Muscle of back (tissue), 11 donors: ENCODE results near the gene CD9. TPM values are rescaled to one million over a fixed set of nuclear protein-coding genes. Genes with fewer than 3 reads are reported as not detected.
"Not testable (repeated sequence)": the region's sequence is repeated elsewhere in the genome, so short reads cannot be mapped to it uniquely, and the experiment has no call there.

Experiments used
- DNase-seq, 3 donors: peaks; one replicate each; pipeline versions ENCODE4 v3.0.0 to v3.0.0-alpha.2; 2013
- polyA plus RNA-seq, 10 donors: library from polyadenylated mRNA; unstranded; fragments of 120-200 nt; gene quantifications; one replicate each; pipeline ENCODE4 v1.2.1, GENCODE V29; 2013; ENCODE audit not compliant: insufficient read length in 10 of 10

CD9 gene
- polyA plus RNA-seq, 10 donors = 48.6 to 102 (median 70.8) TPM

GRCh38 chr12:6195665-6196535 is 4.3 kb upstream of the CD9 start:
- DNase-seq = peak; percentile 80 to 90 (median 85)

GRCh38 chr12:6198051-6198450 is 2.1 kb upstream of the CD9 start:
- no peak for DNase-seq

DNA sequence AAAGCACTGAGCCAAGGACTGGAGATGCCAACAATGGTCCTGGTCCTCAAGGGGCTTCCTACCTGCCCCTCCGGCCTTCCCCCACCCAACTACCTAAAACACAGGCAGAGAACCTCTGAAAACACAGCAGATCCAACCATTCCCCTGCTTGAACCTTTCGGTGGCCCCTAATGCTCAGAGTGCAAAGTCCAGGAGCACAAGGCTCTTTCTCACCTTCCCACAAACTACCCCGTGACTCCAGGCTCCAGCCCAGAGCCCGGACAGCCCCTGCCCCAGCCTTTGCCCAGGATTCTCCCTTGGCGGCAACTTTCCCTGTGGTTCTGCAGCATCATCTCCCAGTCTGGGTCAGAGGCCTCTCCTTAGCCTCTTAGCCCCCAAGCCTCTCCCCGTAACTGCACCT is 1.6 kb upstream of the CD9 start:
- DNase-seq = no peak

GRCh38 chr12:6198985-6199530 is 1.1 kb upstream of the CD9 start:
- no peak for DNase-seq

DNA sequence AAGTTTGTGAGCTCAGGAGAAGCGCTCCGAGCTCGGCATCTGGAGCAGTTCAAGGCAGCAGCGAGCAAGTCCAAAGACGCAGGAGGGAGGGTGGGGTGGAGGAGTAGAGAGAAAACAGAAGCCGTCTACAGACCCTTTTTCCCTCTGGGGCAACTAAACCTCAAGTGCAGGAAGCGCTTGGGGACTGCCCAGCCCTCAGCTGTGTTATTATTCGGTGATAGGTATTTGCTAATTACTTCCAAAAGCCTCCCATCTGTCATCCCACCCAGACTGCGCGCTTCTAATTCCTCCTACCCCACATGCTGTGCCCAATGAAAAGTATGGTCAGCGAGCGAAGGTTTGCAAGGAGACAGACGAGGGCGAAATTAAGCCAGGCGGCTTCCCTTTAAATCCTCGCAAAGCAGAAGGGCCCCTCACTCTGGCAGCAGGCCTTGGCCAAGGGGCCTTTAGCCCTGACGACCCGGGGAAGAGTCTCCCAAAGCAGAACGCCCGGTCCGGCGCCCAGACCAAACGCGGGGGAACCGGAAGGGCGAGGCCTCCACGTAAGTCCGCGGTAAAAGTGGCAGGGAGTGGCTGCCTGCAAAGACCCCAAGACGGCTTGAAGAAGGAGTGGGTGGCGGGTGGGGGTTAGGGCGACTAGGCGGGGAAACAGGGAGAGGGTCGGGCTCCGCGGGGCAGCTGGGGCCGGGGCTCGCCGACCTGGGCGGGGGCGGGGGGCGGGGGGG is 507 bp upstream of the CD9 start:
- DNase-seq = peak in 1 of 3 donors; percentile 78

DNA sequence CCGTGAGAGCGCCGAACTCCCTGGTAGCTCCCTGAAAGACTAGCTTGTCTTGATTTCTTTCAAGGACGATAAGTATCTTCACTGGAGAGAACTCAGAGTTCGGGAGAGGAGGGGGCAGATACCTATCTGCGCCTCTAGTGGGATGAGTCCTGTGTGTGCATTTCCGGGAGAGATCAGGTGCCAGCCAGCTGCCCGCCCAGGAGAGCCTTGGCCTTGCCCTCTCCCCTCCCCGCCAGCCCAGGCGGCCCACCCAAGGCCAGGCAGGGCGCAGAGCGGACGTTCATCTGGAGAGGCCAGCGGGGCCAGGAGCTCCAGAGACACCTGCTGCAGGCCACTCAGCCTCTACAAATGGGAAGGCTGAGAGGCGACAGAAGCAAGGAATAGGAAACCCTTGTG is 1.0 kb downstream of the CD9 start:
- no peak for DNase-seq

DNA sequence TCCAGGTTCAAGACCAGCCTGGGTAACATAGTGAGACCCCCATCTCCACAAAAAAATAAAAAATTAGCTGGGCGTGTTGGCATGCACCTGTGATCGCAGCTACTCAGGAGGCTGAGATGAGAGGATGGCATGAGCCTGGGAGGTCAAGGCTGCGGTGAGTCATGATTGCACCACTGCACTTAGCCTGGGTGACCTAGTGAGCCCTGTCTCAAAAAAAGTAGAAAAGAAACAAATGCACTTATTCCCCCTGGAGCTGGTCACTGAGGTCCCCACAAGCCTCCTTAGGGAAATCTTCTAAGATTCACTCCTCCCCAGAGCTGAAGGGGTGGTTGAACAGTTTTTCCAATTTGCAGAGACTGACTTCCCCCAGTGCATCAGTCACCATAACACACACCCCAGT is 1.6 kb downstream of the CD9 start:
- no peak for DNase-seq

- DNase-seq = no peak
These were observed 2.1 kb downstream of the CD9 start for GRCh38 chr12:6202304-6202703.

GRCh38 chr12:6202846-6203245 is 2.6 kb downstream of the CD9 start:
- no peak for DNase-seq

DNA sequence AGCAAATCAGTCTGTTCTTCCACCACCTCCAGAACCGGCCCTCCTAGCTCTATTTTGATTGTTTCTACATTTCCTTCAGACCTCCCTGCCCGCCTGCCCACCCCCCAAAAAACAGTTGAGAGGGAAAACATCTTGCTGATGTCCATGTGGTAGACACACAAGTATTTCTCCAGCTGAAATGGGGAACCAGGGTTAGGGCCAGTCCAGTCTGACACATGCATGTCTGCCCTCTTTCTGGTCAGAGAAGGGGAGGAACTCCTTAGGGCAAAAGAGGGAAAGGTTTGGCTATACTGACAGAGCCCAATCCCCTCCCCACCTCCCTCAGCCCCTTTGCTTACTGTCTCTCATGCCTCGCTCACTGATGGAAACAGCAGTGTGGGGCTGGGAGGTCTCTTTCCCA is 3.4 kb downstream of the CD9 start:
- no peak for DNase-seq

GRCh38 chr12:6204533-6205143 is 4.4 kb downstream of the CD9 start:
- no peak for DNase-seq

DNA sequence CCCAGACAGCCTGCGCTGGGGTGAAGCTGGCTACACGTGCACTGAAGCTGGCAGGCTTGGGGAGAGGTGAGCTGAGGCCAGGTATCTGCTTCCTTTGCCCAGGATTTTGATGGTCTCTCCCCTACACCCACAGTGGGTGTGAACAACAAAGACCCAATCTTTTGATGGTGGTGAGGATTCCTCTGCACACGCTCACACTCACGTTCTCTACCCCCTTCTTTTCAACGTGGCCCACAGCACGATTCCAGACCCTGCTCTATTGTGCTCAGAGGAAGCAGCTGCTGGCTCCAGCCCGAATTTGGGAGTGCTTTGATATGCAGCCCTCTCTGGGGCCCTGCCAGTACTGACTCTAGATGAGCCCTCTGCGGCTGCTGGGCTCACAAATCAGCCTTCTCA is 4.9 kb downstream of the CD9 start:
- DNase-seq = peak in 2 of 3 donors; percentile 70 to 85

DNA sequence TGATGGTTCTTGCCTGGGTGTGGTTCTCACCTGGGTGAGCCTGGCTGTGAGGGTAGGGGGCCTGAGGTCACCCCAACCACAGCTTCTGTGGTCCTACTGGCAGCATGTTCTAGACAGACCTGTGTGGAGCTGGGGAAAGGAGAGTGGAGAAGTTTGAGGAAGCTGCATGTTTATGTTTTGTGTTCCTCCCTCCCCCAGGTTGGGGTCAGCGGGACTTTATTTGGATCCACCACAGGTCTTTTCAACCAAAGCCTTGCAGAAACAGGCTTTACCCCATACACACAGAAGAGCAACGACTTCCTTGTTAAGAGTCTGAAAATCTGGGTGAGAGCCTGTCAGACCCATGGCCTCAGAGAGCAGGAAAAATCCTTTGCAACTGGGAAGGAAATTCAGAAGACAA is 5.6 kb downstream of the CD9 start:
- no peak for DNase-seq

- peak in 1 of 3 donors; percentile 84 for DNase-seq
These were observed 6.1 kb downstream of the CD9 start for GRCh38 chr12:6206327-6206726.

DNA sequence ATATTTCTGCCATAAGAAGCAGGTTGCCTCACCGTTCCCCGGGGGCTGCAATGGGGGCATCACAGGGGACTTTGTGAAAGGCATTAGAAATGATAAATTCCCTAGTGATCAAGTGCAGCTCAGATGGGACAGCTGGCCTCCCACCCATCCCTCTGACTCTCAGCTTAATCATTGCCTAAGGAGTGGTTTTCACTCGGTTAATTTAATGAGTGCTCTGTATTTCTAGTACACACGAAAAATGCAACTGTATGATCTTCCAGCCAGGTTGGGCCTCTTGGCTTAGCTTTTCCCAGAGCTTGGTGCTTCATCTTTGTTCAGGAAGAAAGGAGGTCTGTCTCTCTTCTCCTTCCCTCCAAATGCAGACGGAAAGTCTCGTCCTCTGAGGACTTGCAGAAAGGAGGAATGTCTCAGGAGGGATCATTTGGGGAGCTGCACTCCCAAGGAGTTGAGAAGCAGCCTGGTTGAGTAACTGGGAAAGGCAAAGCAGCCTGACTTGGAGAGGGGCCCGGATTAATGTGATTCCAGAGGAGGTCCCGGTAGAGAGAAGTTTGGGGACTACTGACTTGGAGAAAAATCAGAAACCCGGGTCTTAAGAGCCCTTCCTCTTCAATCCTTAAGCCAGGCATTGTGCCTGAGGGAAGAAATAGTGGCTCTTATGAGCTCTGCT is 7.2 kb downstream of the CD9 start:
- DNase-seq = peak in 1 of 3 donors; percentile 63

DNA sequence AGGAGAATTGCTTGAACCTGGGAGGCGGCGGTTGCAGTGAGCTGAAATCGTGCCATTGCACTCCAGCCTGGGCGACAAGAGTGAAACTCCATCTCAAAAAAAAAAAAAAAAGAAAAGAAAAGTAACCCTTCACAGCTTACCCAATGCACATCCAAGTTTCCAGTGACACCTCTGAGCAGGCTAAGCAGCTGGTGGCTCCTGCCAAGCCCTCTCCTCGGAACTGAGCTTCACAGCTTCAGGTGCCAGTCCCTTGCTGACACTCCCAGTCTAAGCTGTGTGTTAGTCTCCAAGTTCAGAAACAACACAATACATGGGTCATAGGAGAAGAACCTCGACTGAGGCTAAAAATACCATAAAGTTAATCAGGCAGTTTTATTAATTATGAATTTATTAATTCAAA is 7.9 kb downstream of the CD9 start:
- DNase-seq = no peak

GRCh38 chr12:6209428-6209827 is 9.2 kb downstream of the CD9 start:
- not testable (repeated sequence) for DNase-seq

DNA sequence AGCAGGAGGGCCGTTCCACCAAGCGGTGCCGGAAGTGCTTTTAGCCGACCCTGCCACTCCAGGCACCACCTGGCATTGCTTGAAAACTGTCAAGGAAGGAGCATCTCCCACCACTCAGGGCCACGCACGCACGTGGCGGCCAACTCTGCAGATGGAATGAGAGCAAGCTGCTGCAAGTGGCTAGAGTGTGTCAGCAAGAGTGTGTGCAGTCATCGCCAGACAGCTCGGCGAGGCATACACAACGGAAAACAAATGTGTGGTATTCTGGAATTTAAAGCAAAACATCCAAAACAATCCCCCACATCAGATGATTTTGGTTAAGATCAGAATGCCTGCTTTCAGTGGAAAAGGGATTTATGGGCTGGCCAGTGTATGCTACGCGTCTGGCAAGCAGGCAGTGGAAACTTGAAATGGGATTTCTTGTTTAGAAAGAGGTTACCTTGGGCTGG is 11.2 kb downstream of the CD9 start:
- peak in 2 of 3 donors; percentile 77 to 82 for DNase-seq

DNA sequence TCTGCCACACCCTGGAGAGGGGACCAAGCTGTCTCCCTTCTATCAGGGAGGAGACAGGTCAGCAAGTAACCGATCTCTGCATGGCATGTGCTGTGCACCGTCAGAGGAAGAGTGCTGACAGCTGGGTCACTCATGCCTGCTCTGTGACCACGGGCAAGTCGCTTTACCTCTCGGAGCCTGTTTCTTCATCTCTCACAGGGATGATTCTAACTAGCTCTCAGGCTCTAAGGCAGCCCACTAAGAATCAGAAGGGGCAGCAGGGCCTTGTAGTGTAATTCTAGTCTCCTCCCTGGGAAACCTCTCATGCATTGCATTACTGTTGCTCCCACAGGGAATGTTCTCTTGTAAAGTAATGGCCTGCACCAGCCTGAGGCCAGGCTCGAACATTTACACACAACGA is 11.9 kb downstream of the CD9 start:
- DNase-seq = no peak

DNA sequence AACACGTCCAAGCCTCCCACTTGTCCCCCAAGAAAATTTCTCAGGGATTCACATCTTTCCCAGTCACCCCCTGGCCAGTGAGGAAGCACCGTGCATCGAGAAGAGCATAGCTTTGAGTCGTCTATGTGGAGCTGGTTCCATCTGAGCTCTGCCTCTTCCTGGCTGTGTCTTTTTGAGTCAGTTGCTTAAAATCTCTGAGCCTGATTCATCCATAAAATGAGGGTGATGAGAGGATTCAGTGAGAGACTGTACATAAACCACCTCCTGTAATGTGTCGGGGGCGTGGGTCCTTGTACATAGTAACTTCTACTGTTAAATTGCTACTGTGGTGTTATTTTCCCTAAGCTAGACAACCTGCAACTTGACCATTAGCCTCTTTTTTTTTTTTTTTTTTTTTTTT is 13.8 kb downstream of the CD9 start:
- no peak for DNase-seq

- DNase-seq = no peak
These were observed 14.4 kb downstream of the CD9 start for GRCh38 chr12:6214633-6215032.
